Mucosa of rectum (tissue), 2 donors: ENCODE results near the gene SMIM10L2A.

Experiments used
- H3K27ac ChIP-seq, 2 donors: one replicate each; pipeline ENCODE4 v1.7.0; 2013; ENCODE audit warnings: inconsistent platforms in 2 of 2, low read depth in 2 of 2, low read length in 2 of 2
- H3K27me3 ChIP-seq, 2 donors: one replicate each; pipeline ENCODE4 v1.7.0; 2013; ENCODE audit warnings: low read length in 2 of 2; ENCODE audit not compliant: control insufficient read depth in 2 of 2, insufficient read depth in 2 of 2
- H3K36me3 ChIP-seq, 2 donors: one replicate each; pipeline ENCODE4 v1.7.0; 2013; ENCODE audit warnings: low read length in 2 of 2; ENCODE audit not compliant: control insufficient read depth in 2 of 2, insufficient read depth in 2 of 2
- H3K4me1 ChIP-seq, 2 donors: one replicate each; pipeline ENCODE4 v1.7.0; 2013; ENCODE audit warnings: low read length in 2 of 2, mild to moderate bottlenecking in 1 of 2; ENCODE audit not compliant: control insufficient read depth in 2 of 2, insufficient read depth in 2 of 2
- H3K4me3 ChIP-seq, 2 donors: one replicate each; pipeline ENCODE4 v1.7.0; 2013; ENCODE audit warnings: low read length in 2 of 2
- H3K9ac ChIP-seq, 2 donors: one replicate each; pipeline ENCODE4 v1.7.0; 2013; ENCODE audit warnings: low read length in 2 of 2, low read depth in 1 of 2, mild to moderate bottlenecking in 1 of 2
- H3K9me3 ChIP-seq, 2 donors: one replicate each; pipeline ENCODE4 v1.7.0; 2013; ENCODE audit warnings: low read length in 2 of 2; ENCODE audit not compliant: control insufficient read depth in 2 of 2
- donor health status: healthy.
- donor health status: Normal muscosa, but diverticular disease.

SMIM10L2A gene

DNA sequence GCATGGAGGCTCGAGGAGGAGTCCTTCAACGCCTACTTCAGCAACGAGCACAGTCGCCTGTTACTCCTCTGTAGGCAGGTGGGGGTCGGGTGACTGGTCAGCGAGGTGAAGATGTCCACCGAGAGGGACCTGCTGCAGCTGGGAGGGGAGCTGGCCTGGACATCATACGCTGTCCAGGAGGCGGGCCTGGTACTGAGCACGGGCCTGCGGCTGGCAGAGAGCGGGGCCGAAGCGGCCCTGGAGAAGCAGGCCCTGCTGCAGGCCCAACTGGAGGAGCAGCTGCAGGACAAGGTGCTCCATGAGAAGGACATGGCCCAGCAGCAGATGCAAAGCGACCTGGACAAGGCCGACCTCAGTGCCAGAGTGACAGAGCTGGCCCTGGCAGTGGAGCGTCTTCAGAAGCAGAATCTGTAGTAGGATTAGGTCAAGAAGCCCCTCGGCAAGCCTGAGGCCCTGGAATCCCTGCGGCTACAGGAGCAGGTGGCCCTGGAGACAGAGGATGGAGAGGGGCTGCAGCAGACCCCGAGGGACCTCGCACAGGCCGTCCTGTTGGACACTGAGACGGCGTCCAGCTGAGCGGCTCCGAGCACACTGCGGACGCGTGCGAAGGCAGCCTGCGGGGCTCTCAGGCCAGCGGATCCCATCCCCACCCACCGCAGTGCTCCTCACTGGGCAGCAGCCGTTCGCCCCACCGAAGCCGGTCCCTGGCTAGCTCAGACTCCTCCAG is 11.9 kb downstream of the SMIM10L2A start:
- no peaks in the 10 kb centered on the region for H3K36me3 ChIP-seq
- no peak overlapping the region for H3K4me3 ChIP-seq
- no peak overlapping the region for H3K9ac ChIP-seq
- H3K4me1 ChIP-seq: no peaks in the 10 kb centered on the region
- no peak overlapping the region for H3K27ac ChIP-seq
- no peaks in the 10 kb centered on the region for H3K9me3 ChIP-seq
- H3K27me3 ChIP-seq: peaks cover 0 to 5% of the 10 kb centered on the region in 2 donors

- no peaks in the 10 kb centered on the region for H3K9me3 ChIP-seq
- H3K4me3 ChIP-seq: no peak overlapping the region
- H3K27ac ChIP-seq: no peak overlapping the region
- peaks cover 0 to 5% of the 10 kb centered on the region in 2 donors for H3K27me3 ChIP-seq
- H3K36me3 ChIP-seq: no peaks in the 10 kb centered on the region
- no peak overlapping the region for H3K9ac ChIP-seq
- H3K4me1 ChIP-seq: no peaks in the 10 kb centered on the region
Observed at GRCh38 chrX:135434258-135435138, 12.8 kb downstream of the SMIM10L2A start.

DNA sequence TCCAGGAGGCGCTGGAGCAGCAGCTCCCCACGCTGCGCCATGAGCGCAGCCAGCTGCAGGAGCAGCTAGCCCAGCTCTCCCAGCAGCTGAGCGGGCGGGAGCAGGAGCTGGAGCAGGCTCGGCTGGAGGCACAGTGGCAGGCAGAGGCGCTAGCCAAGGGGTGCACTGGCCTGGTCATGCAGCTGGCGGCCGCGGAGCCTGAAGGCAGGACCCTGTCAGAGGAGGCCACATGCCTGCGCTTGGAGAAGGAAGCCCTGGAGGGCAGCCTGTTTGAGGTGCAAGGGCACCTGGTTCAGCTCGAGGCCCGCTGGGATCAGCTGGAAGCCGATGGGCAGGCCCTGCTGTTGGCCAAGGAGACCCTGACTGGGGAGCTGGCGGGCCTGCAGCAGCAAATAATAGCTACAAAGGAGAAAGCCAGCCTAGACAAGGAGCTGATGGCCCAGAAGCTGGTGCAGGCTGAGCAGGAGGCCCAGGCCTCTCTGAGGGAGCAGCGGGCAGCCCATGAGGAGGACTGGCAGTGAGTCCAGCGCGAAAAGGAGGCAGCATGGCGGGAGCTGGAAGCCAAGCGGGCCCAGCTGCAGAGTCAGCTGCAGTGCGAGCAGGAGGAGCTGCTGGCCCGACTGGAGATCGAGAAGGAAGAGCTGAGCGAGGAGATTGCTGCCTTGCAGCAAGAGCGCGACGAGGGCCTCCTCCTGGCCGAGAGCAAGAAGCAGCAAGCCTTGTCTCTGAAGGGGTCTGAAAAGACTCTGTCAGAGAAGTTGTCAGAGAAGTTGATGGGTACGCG is 13.6 kb downstream of the SMIM10L2A start:
- no peak overlapping the region for H3K27ac ChIP-seq
- H3K4me1 ChIP-seq: no peaks in the 10 kb centered on the region
- H3K4me3 ChIP-seq: no peak overlapping the region
- H3K9ac ChIP-seq: no peak overlapping the region
- H3K36me3 ChIP-seq: no peaks in the 10 kb centered on the region
- H3K27me3 ChIP-seq: peaks cover 0 to 5% of the 10 kb centered on the region in 2 donors
- no peaks in the 10 kb centered on the region for H3K9me3 ChIP-seq

DNA sequence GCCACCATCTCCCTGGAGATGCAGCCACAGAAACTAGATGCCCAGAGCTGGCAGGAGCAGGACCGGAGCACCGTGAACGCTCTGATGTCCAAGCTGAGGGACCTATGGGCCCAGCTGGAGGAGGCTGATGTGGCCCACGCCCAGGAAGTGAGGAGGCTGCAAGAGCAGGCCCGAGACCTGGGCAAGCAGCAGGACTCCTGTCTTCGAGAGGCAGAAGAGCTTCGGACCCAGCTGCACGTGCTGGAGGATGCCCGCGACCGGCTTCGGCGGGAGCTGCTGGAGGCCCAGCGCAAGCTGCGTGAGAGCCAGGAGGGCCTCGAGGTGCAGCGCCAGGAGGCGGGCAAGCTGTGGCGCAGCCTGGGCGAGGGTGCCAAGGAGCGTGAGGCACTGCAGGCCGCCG is 14.2 kb downstream of the SMIM10L2A start:
- Histone ChIP-seq H3K9me3 (no peaks in the 10 kb centered on the region), H3K27ac (no peak overlapping the region), H3K4me3 (no peak overlapping the region), H3K27me3 (peaks cover 0 to 2% of the 10 kb centered on the region in 2 donors), H3K9ac (no peak overlapping the region), H3K36me3 (no peaks in the 10 kb centered on the region), H3K4me1 (no peaks in the 10 kb centered on the region)

- Histone ChIP-seq H3K4me3 (no peak overlapping the region), H3K27ac (no peak overlapping the region), H3K27me3 (peaks cover 0 to 2% of the 10 kb centered on the region in 2 donors), H3K4me1 (no peaks in the 10 kb centered on the region), H3K9ac (no peak overlapping the region), H3K36me3 (no peaks in the 10 kb centered on the region), H3K9me3 (no peaks in the 10 kb centered on the region)
Observed at GRCh38 chrX:135436456-135436855, 14.7 kb downstream of the SMIM10L2A start.

DNA sequence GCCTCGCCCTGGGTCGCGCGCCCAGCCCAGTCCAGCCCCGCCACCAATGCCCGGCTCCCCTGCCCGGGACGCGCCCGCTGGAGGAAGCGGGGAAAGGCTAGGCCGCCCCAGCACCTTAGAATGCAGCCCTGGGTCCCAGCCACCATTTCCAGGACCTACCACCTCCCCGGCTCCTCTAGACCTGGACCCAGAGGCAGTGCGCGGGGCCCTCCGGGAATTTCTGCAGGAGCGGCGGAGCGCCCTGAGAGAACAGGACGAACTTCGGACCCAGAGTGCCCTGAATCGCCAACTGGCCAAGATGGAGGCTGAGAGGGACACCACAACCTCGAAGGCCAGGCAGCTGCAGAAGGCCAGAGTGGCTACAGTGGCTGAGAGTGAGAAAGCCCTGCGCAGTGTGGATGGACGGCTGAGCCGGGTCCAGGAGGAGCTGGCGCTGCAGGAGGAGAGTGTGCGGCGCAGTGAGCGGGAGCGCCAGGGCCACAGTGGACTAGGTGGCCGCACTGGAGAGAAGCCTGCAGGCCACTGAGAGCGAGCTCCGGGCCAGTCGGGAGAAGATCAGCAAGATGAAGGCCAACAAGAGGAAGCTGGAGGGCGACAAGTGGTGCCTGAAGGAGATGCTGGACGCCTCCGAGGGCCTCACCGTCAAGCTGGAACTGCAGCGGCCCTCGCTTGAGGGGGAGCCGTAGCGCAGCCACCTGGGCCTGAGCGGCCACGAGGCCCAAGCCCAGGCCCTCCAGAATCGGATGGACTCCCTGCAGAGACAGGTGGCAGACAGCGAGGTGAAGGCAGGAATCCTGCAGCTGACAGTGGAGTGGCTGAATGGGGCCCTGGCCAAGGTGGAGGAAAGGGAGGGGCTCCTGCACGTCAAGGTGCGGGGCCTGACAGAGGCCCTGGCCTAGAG is 15.5 kb downstream of the SMIM10L2A start:
- H3K9ac ChIP-seq: no peak overlapping the region
- no peaks in the 10 kb centered on the region for H3K4me1 ChIP-seq
- no peaks in the 10 kb centered on the region for H3K36me3 ChIP-seq
- peaks cover 0 to 2% of the 10 kb centered on the region in 2 donors for H3K27me3 ChIP-seq
- H3K9me3 ChIP-seq: no peaks in the 10 kb centered on the region
- no peak overlapping the region for H3K27ac ChIP-seq
- H3K4me3 ChIP-seq: no peak overlapping the region

GRCh38 chrX:135437867-135438733 is 16.4 kb downstream of the SMIM10L2A start:
- H3K4me3 ChIP-seq: no peak overlapping the region
- H3K9me3 ChIP-seq: no peaks in the 10 kb centered on the region
- H3K27ac ChIP-seq: no peak overlapping the region
- H3K4me1 ChIP-seq: no peaks in the 10 kb centered on the region
- H3K9ac ChIP-seq: no peak overlapping the region
- no peaks in the 10 kb centered on the region for H3K36me3 ChIP-seq
- H3K27me3 ChIP-seq: no peaks in the 10 kb centered on the region

DNA sequence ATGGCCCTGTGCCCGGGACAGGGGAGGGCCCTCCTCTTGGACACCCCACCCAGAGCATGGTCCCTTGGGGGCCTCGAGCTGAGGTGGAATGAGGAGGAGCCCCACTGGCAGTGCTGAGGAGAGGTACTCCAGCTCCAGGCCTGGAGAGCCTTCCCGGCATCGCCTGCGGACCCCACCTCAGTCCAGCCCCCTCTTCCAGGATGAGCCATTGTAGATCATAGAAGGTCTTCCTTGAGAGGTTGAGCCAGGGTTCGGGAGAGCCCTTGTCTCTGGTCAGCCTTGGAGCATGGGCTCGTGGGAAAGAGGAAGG is 16.9 kb downstream of the SMIM10L2A start:
- no peaks in the 10 kb centered on the region for H3K36me3 ChIP-seq

More for the DNA sequence above, 16.9 kb downstream of the SMIM10L2A start:
- H3K27me3 ChIP-seq: no peaks in the 10 kb centered on the region
- H3K4me1 ChIP-seq: no peaks in the 10 kb centered on the region
- no peak overlapping the region for H3K27ac ChIP-seq
- H3K4me3 ChIP-seq: no peak overlapping the region
- H3K9ac ChIP-seq: no peak overlapping the region
- H3K9me3 ChIP-seq: no peaks in the 10 kb centered on the region
